HepG2 (cell line): ENCODE data around the gene IFNL1. TPM values are rescaled to one million over a fixed set of nuclear protein-coding genes. Genes with fewer than 3 reads are reported as not detected.

Experiments used
- ATAC-seq: fragments of 200-7000 bp; cut with Tn5 transposase; 3 replicates; pipeline ENCODE4 v1.9.1; 2020; ENCODE audit warnings: mild to moderate bottlenecking, moderate library complexity
- BruUV-seq: library from RNA; stranded (reverse); fragments of 400-500 nt; replicated peaks from 2 replicates; lab custom pipeline; 2021; lab: Mats Ljungman, UMichigan
- CTCF ChIA-PET: fragments of 300-600 bp; formaldehyde crosslinking; extraction: SDS; loops from one replicate; lab custom pipeline; 2021; ENCODE audit warnings: low total read pairs, inconsistent platforms, low intra/inter-chr PET ratio; lab: Yijun Ruan, JAX
- POLR2A ChIA-PET: fragments of 350-600 bp; sonication (Branson Sonifier 250); formaldehyde crosslinking; loops from one replicate; lab custom pipeline; 2020; ENCODE audit warnings: antibody characterized with exemption, inconsistent platforms; lab: Yijun Ruan, JAX
- DNase-seq: peaks from one replicate; pipeline ENCODE4 v3.0.0-alpha.2; 2015; ENCODE audit warnings: low spot score
- FAIRE-seq: peaks from 3 replicates; lab custom pipeline; 2011; peaks lifted over from hg19 to GRCh38; lab: Jason Lieb, UNC
- H2AFZ ChIP-seq: one replicate; pipeline ENCODE4 v1.6.1; 2011; ENCODE audit warnings: low read length, inconsistent platforms
- H3K27ac ChIP-seq: fragments of 300-600 bp; 3 replicates; pipeline ENCODE4 v1.8.0; 2011; ENCODE audit warnings: mixed run types, mild to moderate bottlenecking, mixed read lengths, low read length, inconsistent platforms; ENCODE audit not compliant: insufficient read depth; ENCODE audit errors: extremely low read length
- H3K27me3 ChIP-seq, 2 experiments: fragments of 200-600 bp in 1 of 2; 2 replicates in 1 of 2; 3 replicates in 1 of 2; pipeline versions ENCODE4 v1.6.0 to v1.8.0; 2011; ENCODE audit warnings: low read length in 2 of 2, mild to moderate bottlenecking in 2 of 2, moderate library complexity in 2 of 2, inconsistent platforms in 1 of 2; ENCODE audit not compliant: insufficient read depth in 2 of 2, control insufficient read depth in 1 of 2
- H3K36me3 ChIP-seq, 2 experiments: fragments of 200-600 bp in 1 of 2; replicated peaks in 1 of 2; 2 replicates in 1 of 2; 3 replicates in 1 of 2; pipeline versions ENCODE4 v1.5.1 to v1.8.0; 2011; ENCODE audit warnings: low read length in 2 of 2, inconsistent platforms in 1 of 2; ENCODE audit not compliant: insufficient read depth in 2 of 2, control insufficient read depth in 1 of 2
- H3K4me1 ChIP-seq: 2 replicates; pipeline ENCODE4 v1.5.1; 2012; ENCODE audit warnings: low read length, inconsistent platforms; ENCODE audit not compliant: insufficient read depth
- H3K4me2 ChIP-seq: 2 replicates; pipeline ENCODE4 v1.6.0; 2011; ENCODE audit warnings: low read depth, low read length, inconsistent platforms
- H3K4me3 ChIP-seq, 3 experiments: fragments of 200-600 bp in 1 of 3; sonication (generic), shearing (Covaris generic) in 1 of 3; replicated peaks in 1 of 3; 2 replicates each; pipeline ENCODE4 v1.5.1; 2011 to 2016; ENCODE audit warnings: low read length in 3 of 3, inconsistent platforms in 2 of 3, low read depth in 2 of 3, mild to moderate bottlenecking in 2 of 3, control low read depth in 1 of 3, mixed read lengths in 1 of 3; ENCODE audit not compliant: insufficient read depth in 1 of 3
- H3K79me2 ChIP-seq: one replicate; pipeline ENCODE4 v1.6.1; 2011; ENCODE audit warnings: low read length, inconsistent platforms; ENCODE audit not compliant: insufficient read depth
- H3K9ac ChIP-seq: 2 replicates; pipeline ENCODE4 v1.6.0; 2011; ENCODE audit warnings: mild to moderate bottlenecking, low read depth, low read length, inconsistent platforms; ENCODE audit not compliant: insufficient read depth
- H3K9me3 ChIP-seq: 2 replicates; pipeline ENCODE4 v1.5.1; 2012; ENCODE audit warnings: mild to moderate bottlenecking, low read length
- H4K20me1 ChIP-seq: 2 replicates; pipeline ENCODE4 v1.6.0; 2011; ENCODE audit warnings: inconsistent platforms, mild to moderate bottlenecking, low read length, moderate library complexity; ENCODE audit not compliant: insufficient read depth
- ARHGAP35 ChIP-seq: sonication (generic); formaldehyde crosslinking; IDR thresholded peaks from 2 replicates; pipeline ENCODE4 v1.9.0; 2022; ENCODE audit warnings: mild to moderate bottlenecking, inconsistent platforms, moderate library complexity, missing genetic modification reagents, borderline replicate concordance
- FOXM1 ChIP-seq: sonication (generic); formaldehyde crosslinking; IDR thresholded peaks from 2 replicates; pipeline ENCODE4 v1.5.0; 2020; ENCODE audit warnings: missing genetic modification reagents
- HNF4A ChIP-seq: sonication (generic); formaldehyde crosslinking; IDR thresholded peaks from 2 replicates; pipeline ENCODE4 v1.4.0; 2020; ENCODE audit warnings: missing genetic modification reagents
- HNRNPK ChIP-seq: fragments of 200-400 bp; formaldehyde crosslinking; IDR thresholded peaks from 2 replicates; pipeline ENCODE4 v1.6.1; 2018; ENCODE audit warnings: low read length, low read depth, moderate library complexity, mild to moderate bottlenecking; ENCODE audit not compliant: poor library complexity, severe bottlenecking
- IKZF1 ChIP-seq: fragments of 450-650 bp; IDR thresholded peaks from 2 replicates; pipeline ENCODE4 v1.7.1; 2016
- TCF7L2 ChIP-seq: IDR thresholded peaks from 2 replicates; pipeline ENCODE4 v1.6.1; 2011; ENCODE audit warnings: mild to moderate bottlenecking, low read depth, low read length, moderate library complexity
- ZHX1 ChIP-seq: sonication (generic); formaldehyde crosslinking; IDR thresholded peaks from 2 replicates; pipeline ENCODE4 v1.8.1; 2022; ENCODE audit warnings: low read depth, mild to moderate bottlenecking, missing genetic modification reagents
- ZNF562 ChIP-seq: sonication (generic); formaldehyde crosslinking; IDR thresholded peaks from 2 replicates; pipeline ENCODE4 v1.8.0; 2022; ENCODE audit warnings: missing genetic modification reagents, borderline replicate concordance
- WGBS: methylation state at CpG from one replicate; pipeline ENCODE4 v1.1.6; 2017; ENCODE audit warnings: low lambda C conversion rate; 5-methylcytosine and 5-hydroxymethylcytosine counted together
- in situ Hi-C: cut with HindIII; loops from 2 replicates; pipeline ENCODE4 v1.10.0; 2017; ENCODE audit warnings: low pct_unique_long_range_greater_than_20kb; ENCODE audit not compliant: extremely low pct_ligation_motif_present
- intact Hi-C: fragments of 100-400 bp; cut with micrococcal nuclease; formaldehyde crosslinking; loops from one replicate; pipeline ENCODE4 v1.10.0; 2022; ENCODE audit not compliant: unreplicated experiment
- polyA plus RNA-seq, 8 experiments: library from polyadenylated mRNA; depleted of rRNA in 3 of 8; stranded (reverse) in 7 of 8; unstranded in 1 of 8; fragments of >200 nt; fragmentation: Illumina TruSeq in 4 of 8; extraction: Trizol in 4 of 8; gene quantifications; 2 replicates each; pipeline versions ENCODE4 v1.2.1 to v1.2.3, GENCODE V29; 2011 to 2016; ENCODE audit warnings: low read depth in 4 of 8, missing spikeins in 1 of 8, mixed read lengths in 1 of 8; ENCODE audit not compliant: insufficient read depth in 1 of 8
- total RNA-seq, 5 experiments: library from RNA; depleted of rRNA; stranded (reverse); fragments of >200 nt; fragmentation: Illumina TruSeq; extraction: Trizol; gene quantifications; 2 replicates each; pipeline ENCODE4 v1.2.3, GENCODE V29; 2016; ENCODE audit warnings: low read depth in 1 of 5

The IFNL1 gene
- total and polyA plus RNA-seq, 2 of the 13 experiments (the other 11 are each of a cell fraction or from before 2014, with no cell fraction given) = not detected

GRCh38 chr19:39306075-39306474 lies 9.9 kb downstream of the IFNL1 start:
- Histone ChIP-seq H3K9me3 (no peaks in the 10 kb centered on the region), H3K4me2 (no peak overlapping the region), H2AFZ (no peak overlapping the region), H3K4me1 (peaks cover 29% of the 10 kb centered on the region), H3K79me2 (no peaks in the 10 kb centered on the region), H3K27ac (no peak overlapping the region), H4K20me1 (no peaks in the 10 kb centered on the region), H3K9ac (no peak overlapping the region), H3K36me3 (no peaks in the 10 kb centered on the region), H3K27me3 (peaks cover 0 to 4% of the 10 kb centered on the region in 2 experiments; a peak in 2 of 5 replicates), H3K4me3 (no peak overlapping the region)
- in situ Hi-C loops = no loop called here
- no peak for ATAC-seq
- BruUV-seq = no TSS peak
- TF ChIP-seq IKZF1 (no peak), ARHGAP35 (no peak), HNF4A (no peak), ZNF562 (no peak), ZHX1 (no peak)
- intact Hi-C loops = no loop called here
- CTCF ChIA-PET = no interaction called here
- no peak for FAIRE-seq
- no peak for DNase-seq
- POLR2A ChIA-PET = no interaction called here

GRCh38 chr19:39307046-39307821 lies 11.0 kb downstream of the IFNL1 start:
- FAIRE-seq (no peak), ATAC-seq (peak; percentile 25; the same call in 1 of the 3 replicates), DNase-seq (no peak)
- Histone ChIP-seq H3K9ac (no peak overlapping the region), H3K4me3 (peak overlapping the region in 2 of 3 experiments; percentile 3 to 43; a peak in 2 of 6 replicates), H2AFZ (no peak overlapping the region), H3K79me2 (no peaks in the 10 kb centered on the region), H3K36me3 (no peaks in the 10 kb centered on the region), H3K9me3 (no peaks in the 10 kb centered on the region), H3K4me2 (peak overlapping the region; percentile 50), H3K4me1 (peaks cover 29% of the 10 kb centered on the region), H3K27ac (no peak overlapping the region), H4K20me1 (no peaks in the 10 kb centered on the region), H3K27me3 (peaks cover 0 to 4% of the 10 kb centered on the region in 2 experiments; a peak in 2 of 5 replicates)
- in situ Hi-C loops (no loop called here), intact Hi-C loops (no loop called here)
- WGBS = 66% methylated on average over 37 of the region's 71 CpGs
- ChIA-PET CTCF (no interaction called here), POLR2A (no interaction called here)
- BruUV-seq = no TSS peak
- TF ChIP-seq FOXM1 (CRISPR knock-in tag) = no peak
- peak; percentile 65 for TF ChIP-seq HNRNPK
- TF ChIP-seq TCF7L2 = no peak
